Activated CD4-positive, alpha-beta T cell treated with anti-CD3 and anti-CD28 coated beads for 36 hours (primary cell): Measurements from ENCODE around the gene BAX. TPM values are rescaled to one million over a fixed set of nuclear protein-coding genes. Genes with fewer than 3 reads are reported as not detected.

Source experiments
- ATAC-seq: fragments of 200-7000 bp; cut with Tn5 transposase; one replicate; pipeline ENCODE4 v1.10.0; 2021; ENCODE audit warnings: mild to moderate bottlenecking, moderate library complexity
- CTCF ChIA-PET: fragments of 350-600 bp; sonication (Branson Sonifier 250); formaldehyde crosslinking; loops from one replicate; lab custom pipeline; 2021; ENCODE audit warnings: antibody characterized with exemption; lab: Charles Lee
- POLR2A ChIA-PET: fragments of 350-600 bp; sonication (Branson Sonifier 250); formaldehyde crosslinking; loops from one replicate; lab custom pipeline; 2021; ENCODE audit warnings: antibody characterized with exemption, inconsistent platforms; lab: Charles Lee
- DNase-seq: peaks from one replicate; pipeline ENCODE4 v3.0.0-alpha.2; 2020
- H3K27ac Mint-ChIP-seq: one replicate; pipeline ENCODE4 v1.8.0; 2021; ENCODE audit warnings: mixed read lengths
- H3K27me3 Mint-ChIP-seq: one replicate; pipeline ENCODE4 v1.8.0; 2021; ENCODE audit warnings: mixed read lengths
- H3K36me3 Mint-ChIP-seq: one replicate; pipeline ENCODE4 v1.8.0; 2021; ENCODE audit warnings: low read depth, mixed read lengths
- H3K4me1 Mint-ChIP-seq: one replicate; pipeline ENCODE4 v1.8.0; 2021; ENCODE audit warnings: mixed read lengths
- H3K4me3 Mint-ChIP-seq: one replicate; pipeline ENCODE4 v1.8.0; 2021; ENCODE audit warnings: mild to moderate bottlenecking, moderate library complexity, mixed read lengths
- H3K9me3 Mint-ChIP-seq: one replicate; pipeline ENCODE4 v1.8.0; 2021; ENCODE audit warnings: low read depth, mixed read lengths
- intact Hi-C, 2 experiments: fragments of 100-400 bp; cut with DNase I in 1 of 2; cut with micrococcal nuclease in 1 of 2; formaldehyde crosslinking; loops; one replicate each; pipeline versions ENCODE4 v1.14.2 to v1.15.1; 2022 to 2024; cut with DNase I, micrococcal nuclease
- total RNA-seq, 2 experiments: library from RNA; stranded (reverse); gene quantifications; one replicate each; pipeline ENCODE4 v1.2.3, GENCODE V29; 2021

The BAX gene
- total RNA-seq, 2 experiments from 2014 or later = 128 to 143 TPM

GRCh38 chr19:48934837-48935236 is 19.8 kb upstream of the BAX start:
- CTCF ChIA-PET = no interaction called here
- Mint-ChIP-seq H3K27ac (no peak overlapping the region), H3K9me3 (no peaks in the 10 kb centered on the region), H3K4me1 (peaks cover 10% of the 10 kb centered on the region), H3K27me3 (peaks cover 2% of the 10 kb centered on the region), H3K36me3 (no peaks in the 10 kb centered on the region), H3K4me3 (no peak overlapping the region)
- ATAC-seq (no peak), DNase-seq (no peak)
- POLR2A ChIA-PET = no interaction called here
- intact Hi-C loops = loop anchor here in 1 of 2 experiments (5.0 kb wide), 1 partner anchor 32 kb away; the partner anchor contains the start of gene FTL

GRCh38 chr19:48935864-48936263 is 18.8 kb upstream of the BAX start:
- peaks cover 10% of the 10 kb centered on the region for H3K4me1 Mint-ChIP-seq
- intact Hi-C loops = no loop called here
- peaks cover 2% of the 10 kb centered on the region for H3K27me3 Mint-ChIP-seq
- H3K27ac Mint-ChIP-seq = no peak overlapping the region
- no peak for DNase-seq
- no peak for ATAC-seq
- peaks cover 4% of the 10 kb centered on the region for H3K36me3 Mint-ChIP-seq
- no peak overlapping the region for H3K4me3 Mint-ChIP-seq
- H3K9me3 Mint-ChIP-seq = no peaks in the 10 kb centered on the region
- ChIA-PET POLR2A (no interaction called here), CTCF (no interaction called here)

GRCh38 chr19:48938256-48938655 is 16.4 kb upstream of the BAX start:
- H3K27me3 Mint-ChIP-seq = no peaks in the 10 kb centered on the region
- intact Hi-C loops = no loop called here
- peaks cover 7% of the 10 kb centered on the region for H3K36me3 Mint-ChIP-seq
- no peak overlapping the region for H3K4me3 Mint-ChIP-seq
- ATAC-seq (no peak), DNase-seq (no peak)
- no peak overlapping the region for H3K27ac Mint-ChIP-seq
- peaks cover 3% of the 10 kb centered on the region for H3K9me3 Mint-ChIP-seq
- peaks cover 8% of the 10 kb centered on the region for H3K4me1 Mint-ChIP-seq
- ChIA-PET CTCF (no interaction called here), POLR2A (no interaction called here)

GRCh38 chr19:48940902-48941301 is 13.8 kb upstream of the BAX start:
- DNase-seq (no peak), ATAC-seq (no peak)
- Mint-ChIP-seq H3K27me3 (no peaks in the 10 kb centered on the region), H3K9me3 (peaks cover 3% of the 10 kb centered on the region), H3K27ac (no peak overlapping the region), H3K36me3 (peaks cover 7% of the 10 kb centered on the region), H3K4me3 (no peak overlapping the region), H3K4me1 (no peaks in the 10 kb centered on the region)
- POLR2A ChIA-PET = interaction anchor here (0.7 kb wide), 1 partner anchor 57 kb away, joined by 3 read pairs; no protein-coding TSS in a partner anchor
- CTCF ChIA-PET = interaction anchor here (0.7 to 0.9 kb wide), 3 partner anchors 8 to 125 kb away, joined by 3 read pairs; no protein-coding TSS in a partner anchor
- intact Hi-C loops = no loop called here

GRCh38 chr19:48943081-48943480 is 11.6 kb upstream of the BAX start:
- Mint-ChIP-seq H3K9me3 (peaks cover 5% of the 10 kb centered on the region), H3K4me1 (no peaks in the 10 kb centered on the region), H3K27ac (no peak overlapping the region), H3K27me3 (no peaks in the 10 kb centered on the region), H3K36me3 (peaks cover 7% of the 10 kb centered on the region), H3K4me3 (no peak overlapping the region)
- intact Hi-C loops = no loop called here
- DNase-seq = no peak
- ChIA-PET CTCF (interaction anchor here (1.1 to 1.4 kb wide), 3 partner anchors 11 to 163 kb away, joined by 3 to 7 read pairs (median 4); no protein-coding TSS in a partner anchor), POLR2A (interaction anchor here (0.6 kb wide), 1 partner anchor 530 kb away, joined by 3 read pairs; no protein-coding TSS in a partner anchor)
- ATAC-seq = no peak

GRCh38 chr19:48945415-48945814 is 9.3 kb upstream of the BAX start:
- Mint-ChIP-seq H3K4me3 (no peak overlapping the region), H3K9me3 (peaks cover 5% of the 10 kb centered on the region), H3K27ac (no peak overlapping the region), H3K36me3 (peaks cover 6% of the 10 kb centered on the region), H3K27me3 (no peaks in the 10 kb centered on the region), H3K4me1 (no peaks in the 10 kb centered on the region)
- intact Hi-C loops = no loop called here
- CTCF ChIA-PET = interaction anchor here (0.8 kb wide), 1 partner anchor 25 kb away, joined by 3 read pairs; no protein-coding TSS in a partner anchor
- POLR2A ChIA-PET = no interaction called here
- DNase-seq = no peak
- no peak for ATAC-seq

GRCh38 chr19:48945817-48946216 is 8.9 kb upstream of the BAX start:
- intact Hi-C loops = no loop called here
- peaks cover 3% of the 10 kb centered on the region for H3K36me3 Mint-ChIP-seq
- ATAC-seq (no peak), DNase-seq (no peak)
- no peaks in the 10 kb centered on the region for H3K27me3 Mint-ChIP-seq
- H3K4me1 Mint-ChIP-seq = no peaks in the 10 kb centered on the region
- H3K4me3 Mint-ChIP-seq = no peak overlapping the region
- ChIA-PET CTCF (interaction anchor here (0.7 to 0.8 kb wide), 2 partner anchors 25 to 26 kb away, joined by 3 to 5 read pairs; no protein-coding TSS in a partner anchor), POLR2A (interaction anchor here (1.1 kb wide), 1 partner anchor 70 kb away, joined by 3 read pairs; no protein-coding TSS in a partner anchor)
- peaks cover 5% of the 10 kb centered on the region for H3K9me3 Mint-ChIP-seq
- no peak overlapping the region for H3K27ac Mint-ChIP-seq

- ChIA-PET CTCF (interaction anchor here (0.7 kb wide), 2 partner anchors 25 kb away, joined by 4 to 5 read pairs; no protein-coding TSS in a partner anchor), POLR2A (interaction anchor here (1.1 kb wide), 1 partner anchor 71 kb away, joined by 3 read pairs; no protein-coding TSS in a partner anchor)
- intact Hi-C loops = no loop called here
- Mint-ChIP-seq H3K36me3 (no peaks in the 10 kb centered on the region), H3K27me3 (no peaks in the 10 kb centered on the region), H3K4me3 (no peak overlapping the region), H3K27ac (no peak overlapping the region), H3K9me3 (peaks cover 2% of the 10 kb centered on the region), H3K4me1 (no peaks in the 10 kb centered on the region)
- no peak for DNase-seq
- ATAC-seq = no peak
Measured at GRCh38 chr19:48946463-48947257, 8.0 kb upstream of the BAX start.

GRCh38 chr19:48947258-48947542 is 7.5 kb upstream of the BAX start:
- Mint-ChIP-seq H3K9me3 (peaks cover 2% of the 10 kb centered on the region), H3K27me3 (no peaks in the 10 kb centered on the region), H3K27ac (no peak overlapping the region), H3K4me3 (no peak overlapping the region), H3K4me1 (no peaks in the 10 kb centered on the region), H3K36me3 (no peaks in the 10 kb centered on the region)
- POLR2A ChIA-PET = no interaction called here
- ATAC-seq = no peak
- DNase-seq = no peak
- intact Hi-C loops = no loop called here
- CTCF ChIA-PET = interaction anchor here (0.7 kb wide), 1 partner anchor 26 kb away, joined by 4 read pairs; no protein-coding TSS in a partner anchor

- Mint-ChIP-seq H3K27ac (no peak overlapping the region), H3K27me3 (no peaks in the 10 kb centered on the region), H3K9me3 (peaks cover 2% of the 10 kb centered on the region), H3K36me3 (no peaks in the 10 kb centered on the region), H3K4me1 (peaks cover 4% of the 10 kb centered on the region), H3K4me3 (no peak overlapping the region)
- intact Hi-C loops = no loop called here
- CTCF ChIA-PET = interaction anchor here (0.7 kb wide), 1 partner anchor 444 kb away, joined by 3 read pairs; no protein-coding TSS in a partner anchor
- DNase-seq (no peak), ATAC-seq (no peak)
- POLR2A ChIA-PET = no interaction called here
Measured at GRCh38 chr19:48950159-48950558, 4.5 kb upstream of the BAX start.

GRCh38 chr19:48950830-48951519 is 3.7 kb upstream of the BAX start:
- peaks cover 10% of the 10 kb centered on the region for H3K4me1 Mint-ChIP-seq
- POLR2A ChIA-PET = no interaction called here
- CTCF ChIA-PET = interaction anchor here (1.0 kb wide), 1 partner anchor 20 kb away, joined by 5 read pairs; no protein-coding TSS in a partner anchor
- no peak overlapping the region for H3K4me3 Mint-ChIP-seq
- intact Hi-C loops = no loop called here
- peaks cover 2% of the 10 kb centered on the region for H3K9me3 Mint-ChIP-seq
- H3K27ac Mint-ChIP-seq = no peak overlapping the region
- peaks cover 7% of the 10 kb centered on the region for H3K36me3 Mint-ChIP-seq
- H3K27me3 Mint-ChIP-seq = no peaks in the 10 kb centered on the region
- no peak for DNase-seq
- ATAC-seq = no peak
